Liver (tissue), 9 donors: Measurements from ENCODE around the gene NOG. TPM values are rescaled to one million over a fixed set of nuclear protein-coding genes. Genes with fewer than 3 reads are reported as not detected.

ENCODE experiments used
- DNase-seq: peaks from one replicate; pipeline ENCODE4 v3.0.0-alpha.2; 2017; ENCODE audit warnings: low spot score
- H3K27ac ChIP-seq, 2 donors: one replicate each; pipeline ENCODE4 v1.7.0; 2013; ENCODE audit warnings: inconsistent platforms in 2 of 2, low read length in 2 of 2, control low read depth in 1 of 2, low read depth in 1 of 2, mild to moderate bottlenecking in 1 of 2
- H3K27me3 ChIP-seq, 4 donors: one replicate each; pipeline versions ENCODE4 v1.6.1 to v1.7.0; 2013; ENCODE audit warnings: low read length in 3 of 4, inconsistent platforms in 1 of 4, mild to moderate bottlenecking in 1 of 4, moderate library complexity in 1 of 4; ENCODE audit not compliant: control insufficient read depth in 4 of 4, insufficient read depth in 4 of 4
- H3K36me3 ChIP-seq, 4 donors: one replicate each; pipeline versions ENCODE4 v1.6.1 to v1.7.0; 2013; ENCODE audit warnings: low read length in 3 of 4, mild to moderate bottlenecking in 3 of 4, low read depth in 1 of 4, moderate library complexity in 1 of 4; ENCODE audit not compliant: control insufficient read depth in 4 of 4, insufficient read depth in 3 of 4
- H3K4me1 ChIP-seq, 4 donors: one replicate each; pipeline versions ENCODE4 v1.6.1 to v1.7.0; 2013; ENCODE audit warnings: low read length in 3 of 4, mild to moderate bottlenecking in 3 of 4, moderate library complexity in 1 of 4; ENCODE audit not compliant: control insufficient read depth in 4 of 4, insufficient read depth in 4 of 4
- H3K4me3 ChIP-seq, 3 donors: one replicate each; pipeline versions ENCODE4 v1.6.1 to v1.7.0; 2013; ENCODE audit warnings: low read length in 3 of 3, control low read depth in 1 of 3, low read depth in 1 of 3, mild to moderate bottlenecking in 1 of 3
- H3K9ac ChIP-seq, 2 donors: one replicate each; pipeline ENCODE4 v1.7.0; 2013; ENCODE audit warnings: low read length in 2 of 2, mild to moderate bottlenecking in 2 of 2, moderate library complexity in 2 of 2, control low read depth in 1 of 2, low read depth in 1 of 2
- H3K9me3 ChIP-seq, 4 donors: one replicate each; pipeline versions ENCODE4 v1.6.1 to v1.7.0; 2013; ENCODE audit warnings: low read length in 3 of 4; ENCODE audit not compliant: control insufficient read depth in 4 of 4
- CTCF ChIP-seq: fragments of 150-350 bp; IDR thresholded peaks from 2 replicates; pipeline ENCODE4 v1.5.1; 2017; ENCODE audit warnings: improper control_type of control experiment, low read depth, low read length; ENCODE audit not compliant: missing input control
- EGR1 ChIP-seq, 2 donors: IDR thresholded peaks; 2 replicates each; pipeline ENCODE4 v1.6.1; 2016 to 2018; ENCODE audit warnings: antibody characterized with exemption in 2 of 2, low read depth in 2 of 2
- FOXA1 ChIP-seq: IDR thresholded peaks from 2 replicates; pipeline ENCODE4 v1.6.1; 2016; ENCODE audit warnings: antibody characterized with exemption
- FOXA2 ChIP-seq: IDR thresholded peaks from 2 replicates; pipeline ENCODE4 v1.6.1; 2016; ENCODE audit warnings: antibody characterized with exemption
- GABPA ChIP-seq, 2 donors: IDR thresholded peaks in 1 of 2; conservative IDR thresholded peaks in 1 of 2; 2 replicates each; pipeline ENCODE4 v1.6.1; 2016; ENCODE audit warnings: antibody characterized with exemption in 2 of 2, mild to moderate bottlenecking in 1 of 2, moderate library complexity in 1 of 2
- HNF4A ChIP-seq, 2 donors: conservative IDR thresholded peaks; 2 replicates each; pipeline ENCODE4 v1.6.1; 2016; ENCODE audit warnings: antibody characterized with exemption in 2 of 2, mild to moderate bottlenecking in 2 of 2
- HNF4G ChIP-seq: IDR thresholded peaks from 2 replicates; pipeline ENCODE4 v1.6.1; 2016; ENCODE audit warnings: antibody characterized with exemption
- JUND ChIP-seq, 2 donors: IDR thresholded peaks; 2 replicates each; pipeline ENCODE4 v1.6.1; 2016; ENCODE audit warnings: antibody characterized with exemption in 2 of 2
- NR2F2 ChIP-seq: IDR thresholded peaks from 2 replicates; pipeline ENCODE4 v1.6.1; 2016; ENCODE audit warnings: antibody characterized with exemption
- RAD21 ChIP-seq, 2 donors: IDR thresholded peaks; 2 replicates each; pipeline ENCODE4 v1.6.1; 2016; ENCODE audit warnings: antibody characterized with exemption in 2 of 2, mild to moderate bottlenecking in 2 of 2
- REST ChIP-seq: IDR thresholded peaks from 2 replicates; pipeline ENCODE4 v1.6.1; 2016; ENCODE audit warnings: antibody characterized with exemption, mild to moderate bottlenecking
- RXRA ChIP-seq, 2 donors: IDR thresholded peaks; 2 replicates each; pipeline ENCODE4 v1.6.1; 2017 to 2018; ENCODE audit warnings: antibody characterized with exemption in 2 of 2, mild to moderate bottlenecking in 1 of 2
- SP1 ChIP-seq: IDR thresholded peaks from 2 replicates; pipeline ENCODE4 v1.6.1; 2018; ENCODE audit warnings: antibody characterized with exemption, mild to moderate bottlenecking
- TAF1 ChIP-seq: conservative IDR thresholded peaks from 2 replicates; pipeline ENCODE4 v1.6.1; 2016; ENCODE audit warnings: antibody characterized with exemption, mild to moderate bottlenecking
- YY1 ChIP-seq: IDR thresholded peaks from 2 replicates; pipeline ENCODE4 v1.6.1; 2016; ENCODE audit warnings: antibody characterized with exemption, mild to moderate bottlenecking
- ZBTB33 ChIP-seq: IDR thresholded peaks from 2 replicates; pipeline ENCODE4 v1.6.1; 2016; ENCODE audit warnings: antibody characterized with exemption
- WGBS: extraction: QIAGEN DNeasy Blood & Tissue Kit; methylation state at CpG from one replicate; pipeline ENCODE4 v1.1.7; 2013; 5-methylcytosine and 5-hydroxymethylcytosine counted together
- polyA plus RNA-seq, 2 donors: library from polyadenylated mRNA; stranded (reverse) in 1 of 2; unstranded in 1 of 2; fragments of 200-250 nt in 1 of 2; fragments of >200 nt in 1 of 2; fragmentation: Nextera tagmentation in 1 of 2; extraction: Ambion mirVana in 1 of 2; gene quantifications; one replicate each; pipeline versions ENCODE4 v1.2.1 to v1.2.3, GENCODE V29; 2013 to 2015
- total RNA-seq, 2 donors: library from RNA; depleted of rRNA; stranded (reverse); fragments of >200 nt; gene quantifications; one replicate each; pipeline ENCODE4 v1.2.3, GENCODE V29; 2014
- TF ChIP-seq, protein P1 (sequence below): IDR thresholded peaks from 2 replicates; pipeline ENCODE4 v1.6.1; 2016; ENCODE audit warnings: antibody characterized with exemption
- TF ChIP-seq, protein P2 (sequence below): IDR thresholded peaks from 2 replicates; pipeline ENCODE4 v1.6.1; 2016; ENCODE audit warnings: antibody characterized with exemption
- donor health status: healthy.
- donor health status: healthy.
- donor health status: healthy.
- donor health status: healthy.
- donor health status: healthy.

NOG gene
- total and polyA plus RNA-seq, 4 donors, result 0.37 TPM; not detected in 3

GRCh38 chr17:56603486-56604238 lies 10.2 kb downstream of the NOG start:
- no peak overlapping the region for H3K4me3 ChIP-seq
- peaks cover 0 to 7% (median 2%) of the 10 kb centered on the region in 4 donors for H3K27me3 ChIP-seq
- no peak overlapping the region for H3K9ac ChIP-seq
- no peaks in the 10 kb centered on the region for H3K36me3 ChIP-seq
- no peaks in the 10 kb centered on the region for H3K9me3 ChIP-seq
- TF ChIP-seq JUND (IDR thresholded peaks at IDR 0.05) (no peak), NR2F2 (no peak), RXRA (IDR thresholded peaks at IDR 0.05) (no peak), RAD21 (IDR thresholded peaks at IDR 0.05) (no peak), HNF4A (conservative IDR thresholded peaks at IDR 0.05) (no peak), EGR1 (IDR thresholded peaks at IDR 0.05; ENCODE audit: low read depth in 2 of 2) (no peak), HNF4G (no peak), TAF1 (no peak), REST (no peak), ZBTB33 (no peak), FOXA2 (no peak), GABPA (IDR thresholded peaks at IDR 0.05 in 1 of 2, conservative IDR thresholded peaks at IDR 0.05 in 1 of 2) (no peak), SP1 (no peak), FOXA1 (no peak), YY1 (no peak), CTCF (no peak)
- TF ChIP-seq, protein P1, sequence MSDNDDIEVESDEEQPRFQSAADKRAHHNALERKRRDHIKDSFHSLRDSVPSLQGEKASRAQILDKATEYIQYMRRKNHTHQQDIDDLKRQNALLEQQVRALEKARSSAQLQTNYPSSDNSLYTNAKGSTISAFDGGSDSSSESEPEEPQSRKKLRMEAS, result no peak
- TF ChIP-seq, protein P2, sequence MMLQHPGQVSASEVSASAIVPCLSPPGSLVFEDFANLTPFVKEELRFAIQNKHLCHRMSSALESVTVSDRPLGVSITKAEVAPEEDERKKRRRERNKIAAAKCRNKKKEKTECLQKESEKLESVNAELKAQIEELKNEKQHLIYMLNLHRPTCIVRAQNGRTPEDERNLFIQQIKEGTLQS, result no peak
- H3K4me1 ChIP-seq, result no peaks in the 10 kb centered on the region
- whole genome bisulfite sequencing, result 47% methylated on average over 7 of the region's 7 CpGs
- no peak for DNase-seq
- H3K27ac ChIP-seq, result no peak overlapping the region
